HCT116 (cell line): ENCODE data around the gene VWC2L. TPM values are rescaled to one million over a fixed set of nuclear protein-coding genes. Genes with fewer than 3 reads are reported as not detected.

Experiments used
- ATAC-seq: fragments of 200-7000 bp; cut with Tn5 transposase; 2 replicates; pipeline ENCODE4 v1.9.1; 2020; ENCODE audit warnings: mild to moderate bottlenecking, moderate library complexity
- BruUV-seq: library from RNA; stranded (reverse); fragments of 400-500 nt; replicated peaks from 2 replicates; lab custom pipeline; 2021; lab: Mats Ljungman, UMichigan
- CTCF ChIA-PET: fragments of 300-600 bp; sonication (Branson Sonifier 250); formaldehyde crosslinking; loops from one replicate; lab custom pipeline; 2021; ENCODE audit warnings: antibody characterized with exemption; lab: Charles Lee
- POLR2A ChIA-PET: fragments of 300-600, 350-600 bp; sonication (Branson Sonifier 250); formaldehyde crosslinking; loops from one replicate; lab custom pipeline; 2021; ENCODE audit warnings: antibody characterized with exemption; lab: Charles Lee
- RAD21 ChIA-PET, 2 experiments: fragments of 300-600 bp; sonication (Branson Sonifier 250); formaldehyde crosslinking; loops; one replicate each; lab custom pipeline; 2023; ENCODE audit warnings: low total read pairs in 2 of 2; ENCODE audit not compliant: uncharacterized antibody in 2 of 2, unreplicated experiment in 2 of 2, low non-redundant PET in 1 of 2; lab: Charles Lee
- DNase-seq: peaks from one replicate; pipeline ENCODE4 v3.0.0-alpha.2; 2010; ENCODE audit warnings: low read depth, low spot score
- H2AFZ ChIP-seq: fragments of 200-600 bp; shearing (Covaris generic), sonication (generic); 2 replicates; pipeline ENCODE4 v1.6.1; 2017; ENCODE audit warnings: low read depth, mixed run types, mixed read lengths, antibody characterized with exemption, low read length; ENCODE audit not compliant: poor library complexity, severe bottlenecking
- H3K27ac ChIP-seq: 2 replicates; pipeline ENCODE4 v1.5.1; 2012; ENCODE audit warnings: low read depth, low read length
- H3K27me3 ChIP-seq: fragments of 200-600 bp; sonication (generic); 2 replicates; pipeline ENCODE4 v1.6.1; 2016; ENCODE audit warnings: mixed run types, low read length, mixed read lengths; ENCODE audit not compliant: insufficient read depth
- H3K36me3 ChIP-seq, 2 experiments: fragments of 200-500 bp in 1 of 2; fragments of 200-600 bp in 1 of 2; sonication (Bioruptor generic) in 1 of 2; sonication (generic) in 1 of 2; 2 replicates each; pipeline versions ENCODE4 v1.5.1 to v1.6.1; 2014 to 2016; ENCODE audit warnings: low read length in 2 of 2, inconsistent platforms in 1 of 2, mixed read lengths in 1 of 2, mixed run types in 1 of 2; ENCODE audit not compliant: insufficient read depth in 2 of 2, control insufficient read depth in 1 of 2
- H3K4me1 ChIP-seq, 2 experiments: fragments of 200-600 bp in 1 of 2; sonication (generic) in 1 of 2; 2 replicates each; pipeline versions ENCODE4 v1.5.1 to v1.6.1; 2012 to 2017; ENCODE audit warnings: low read length in 2 of 2, inconsistent platforms in 1 of 2, mild to moderate bottlenecking in 1 of 2, mixed read lengths in 1 of 2, mixed run types in 1 of 2, moderate library complexity in 1 of 2; ENCODE audit not compliant: insufficient read depth in 2 of 2, control insufficient read depth in 1 of 2
- H3K4me2 ChIP-seq: fragments of 200-600 bp; sonication (generic); 2 replicates; pipeline ENCODE4 v1.6.1; 2017; ENCODE audit warnings: mixed run types, low read length, mixed read lengths
- H3K4me3 ChIP-seq, 2 experiments: fragments of 200-600 bp in 1 of 2; sonication (generic) in 1 of 2; replicated peaks in 1 of 2; 2 replicates each; pipeline ENCODE4 v1.5.1; 2011 to 2016; ENCODE audit warnings: low read length in 2 of 2, control low read depth in 1 of 2, low read depth in 1 of 2, mild to moderate bottlenecking in 1 of 2, mixed read lengths in 1 of 2, mixed run types in 1 of 2
- H3K79me2 ChIP-seq: fragments of 200-600 bp; sonication (generic); 2 replicates; pipeline ENCODE4 v1.6.1; 2017; ENCODE audit warnings: mild to moderate bottlenecking, mixed run types, low read length, moderate library complexity, mixed read lengths; ENCODE audit not compliant: insufficient read depth
- H3K9ac ChIP-seq: fragments of 200-600 bp; sonication (generic); 2 replicates; pipeline ENCODE4 v1.6.1; 2016; ENCODE audit warnings: low read length, mixed read lengths
- H3K9me2 ChIP-seq: fragments of 200-600 bp; sonication (generic), shearing (Covaris generic); 2 replicates; pipeline ENCODE4 v1.6.1; 2017; ENCODE audit warnings: mixed run types, mild to moderate bottlenecking, moderate library complexity; ENCODE audit not compliant: insufficient read depth
- H3K9me3 ChIP-seq, 2 experiments: fragments of 200-500 bp in 1 of 2; fragments of 200-600 bp in 1 of 2; sonication (Bioruptor generic) in 1 of 2; sonication (generic) in 1 of 2; 2 replicates each; pipeline ENCODE4 v1.6.1; 2014 to 2017; ENCODE audit warnings: low read length in 2 of 2, mixed read lengths in 2 of 2, inconsistent platforms in 1 of 2, low read depth in 1 of 2, mild to moderate bottlenecking in 1 of 2, mixed run types in 1 of 2, moderate library complexity in 1 of 2; ENCODE audit not compliant: control insufficient read depth in 1 of 2, insufficient read depth in 1 of 2
- H4K20me1 ChIP-seq: fragments of 200-600 bp; sonication (generic), shearing (Covaris generic); 2 replicates; pipeline ENCODE4 v1.6.1; 2017; ENCODE audit warnings: mixed run types, mild to moderate bottlenecking, moderate library complexity; ENCODE audit not compliant: insufficient read depth
- ATF3 ChIP-seq: IDR thresholded peaks from 2 replicates; pipeline ENCODE4 v1.6.1; 2012
- EGR1 ChIP-seq: IDR thresholded peaks from 2 replicates; pipeline ENCODE4 v1.6.1; 2012; ENCODE audit warnings: low read depth
- EZH2 ChIP-seq: fragments of 200-600 bp; sonication (generic); IDR thresholded peaks from 2 replicates; pipeline ENCODE4 v1.6.1; 2017; ENCODE audit warnings: antibody characterized with exemption, mixed run types
- EZH2phosphoT487 ChIP-seq: fragments of 200-600 bp; IDR thresholded peaks from 2 replicates; pipeline ENCODE4 v1.6.1; 2018; ENCODE audit warnings: antibody characterized with exemption, borderline replicate concordance
- FOSL1 ChIP-seq: IDR thresholded peaks from 2 replicates; pipeline ENCODE4 v1.6.1; 2012; ENCODE audit warnings: low read depth
- JUND ChIP-seq: IDR thresholded peaks from 2 replicates; pipeline ENCODE4 v1.6.1; 2012
- MAX ChIP-seq: IDR thresholded peaks from 2 replicates; pipeline ENCODE4 v1.6.1; 2012
- POLR2A ChIP-seq: IDR thresholded peaks from 2 replicates; pipeline ENCODE4 v1.7.0; 2011; ENCODE audit warnings: borderline replicate concordance; ENCODE audit not compliant: insufficient read depth, insufficient read length; ENCODE audit errors: extremely low read depth
- POLR2AphosphoS5 ChIP-seq: IDR thresholded peaks from 2 replicates; pipeline ENCODE4 v1.6.1; 2011; ENCODE audit warnings: mild to moderate bottlenecking, low read depth, low read length, moderate library complexity
- SIN3A ChIP-seq: IDR thresholded peaks from 2 replicates; pipeline ENCODE4 v1.6.1; 2012; ENCODE audit warnings: low read depth
- SP1 ChIP-seq: IDR thresholded peaks from 2 replicates; pipeline ENCODE4 v1.6.1; 2012; ENCODE audit warnings: low read depth
- SRF ChIP-seq: IDR thresholded peaks from 2 replicates; pipeline ENCODE4 v1.6.1; 2012; ENCODE audit warnings: low read depth
- TCF7L2 ChIP-seq: IDR thresholded peaks from 2 replicates; pipeline ENCODE4 v1.7.0; 2011; ENCODE audit warnings: borderline replicate concordance, inconsistent platforms; ENCODE audit not compliant: insufficient read depth, insufficient read length; ENCODE audit errors: extremely low read depth
- YY1 ChIP-seq: IDR thresholded peaks from 2 replicates; pipeline ENCODE4 v1.6.1; 2011; ENCODE audit warnings: low read length, low read depth, moderate library complexity, mild to moderate bottlenecking; ENCODE audit not compliant: insufficient replicate concordance; ENCODE audit errors: extremely low read depth
- ZBTB33 ChIP-seq: IDR thresholded peaks from 2 replicates; pipeline ENCODE4 v1.6.1; 2011; ENCODE audit warnings: mild to moderate bottlenecking, low read length, moderate library complexity; ENCODE audit not compliant: insufficient replicate concordance; ENCODE audit errors: extremely low read depth
- ZFX ChIP-seq: fragments of 450-650 bp; IDR thresholded peaks from 2 replicates; pipeline ENCODE4 v1.6.1; 2017
- intact Hi-C: fragments of 100-400 bp; cut with micrococcal nuclease; formaldehyde crosslinking; loops from 2 replicates; pipeline ENCODE4 v1.10.0; 2022
- total RNA-seq: library from RNA; stranded (reverse); gene quantifications from one replicate; pipeline ENCODE4 v1.2.1, GENCODE V29; 2021; ENCODE audit not compliant: unreplicated experiment

VWC2L gene
- total RNA-seq, 1 experiment from 2014 or later = not detected

- intact Hi-C loops = no loop called here
- Histone ChIP-seq H3K9me3 (no peaks in the 10 kb centered on the region), H3K27me3 (no peaks in the 10 kb centered on the region), H3K27ac (no peak overlapping the region), H2AFZ (no peak overlapping the region), H3K4me3 (no peak overlapping the region), H3K9me2 (no peaks in the 10 kb centered on the region), H3K4me2 (no peak overlapping the region), H4K20me1 (no peaks in the 10 kb centered on the region), H3K9ac (no peak overlapping the region), H3K4me1 (no peaks in the 10 kb centered on the region), H3K36me3 (no peaks in the 10 kb centered on the region), H3K79me2 (no peaks in the 10 kb centered on the region)
- ChIA-PET POLR2A (no interaction called here), CTCF (no interaction called here), RAD21 (no interaction called here)
- DNase-seq = no peak
- ATAC-seq = no peak
- no TSS peak for BruUV-seq
- TF ChIP-seq MAX (no peak), JUND (no peak), SIN3A (no peak), YY1 (no peak), ATF3 (no peak), ZBTB33 (no peak), SP1 (no peak), EZH2phosphoT487 (no peak), POLR2AphosphoS5 (no peak), POLR2A (no peak), SRF (no peak), EGR1 (no peak), FOSL1 (no peak), EZH2 (no peak), ZFX (no peak), TCF7L2 (no peak)
Observed at GRCh38 chr2:214393796-214394195, 17.1 kb upstream of the VWC2L start.
